DMS153 treated with DMSO at 0.1 percent for 48 hours (cell line): Measurements from ENCODE around the gene SAA1.
"Not testable (repeated sequence)": the region's sequence is repeated elsewhere in the genome, so short reads cannot be mapped to it uniquely, and the experiment has no call there.

ENCODE experiments used
- DNase-seq: peaks from one replicate; lab custom pipeline; 2025; ENCODE audit not compliant: unreplicated experiment; lab: John Stamatoyannopoulos, UW

Gene SAA1

GRCh38 chr11:18254781-18255361 lies 11.2 kb upstream of the SAA1 start:
- no peak for DNase-seq

GRCh38 chr11:18259259-18259658 lies 6.8 kb upstream of the SAA1 start:
- DNase-seq = no peak

- DNase-seq = no peak
Observed at GRCh38 chr11:18261721-18262120, 4.3 kb upstream of the SAA1 start.

GRCh38 chr11:18262681-18263350 lies 3.2 kb upstream of the SAA1 start:
- not testable (repeated sequence) for DNase-seq

- DNase-seq = no peak
Observed at GRCh38 chr11:18264035-18264434, 2.0 kb upstream of the SAA1 start.

- DNase-seq = no peak
Observed at GRCh38 chr11:18264677-18265555, 1.1 kb upstream of the SAA1 start.

GRCh38 chr11:18267335-18268133 lies 1.5 kb downstream of the SAA1 start:
- not testable (repeated sequence) for DNase-seq

GRCh38 chr11:18269252-18269651 lies 3.2 kb downstream of the SAA1 start:
- DNase-seq = not testable (repeated sequence)

GRCh38 chr11:18270102-18270501 lies 4.0 kb downstream of the SAA1 start:
- no peak for DNase-seq

GRCh38 chr11:18271206-18271605 lies 5.1 kb downstream of the SAA1 start:
- DNase-seq = no peak

- DNase-seq = no peak
Observed at GRCh38 chr11:18277565-18278271, 11.7 kb downstream of the SAA1 start.

- DNase-seq = no peak
Observed at GRCh38 chr11:18280438-18281045, 14.5 kb downstream of the SAA1 start.

- no peak for DNase-seq
Observed at GRCh38 chr11:18282626-18283025, 16.6 kb downstream of the SAA1 start.

GRCh38 chr11:18285841-18286240 lies 19.8 kb downstream of the SAA1 start:
- no peak for DNase-seq

GRCh38 chr11:18288911-18289310 lies 22.8 kb downstream of the SAA1 start:
- DNase-seq = no peak

- no peak for DNase-seq
Observed at GRCh38 chr11:18294862-18295261, 28.8 kb downstream of the SAA1 start.

GRCh38 chr11:18295316-18295715 lies 29.3 kb downstream of the SAA1 start:
- DNase-seq = no peak

GRCh38 chr11:18299721-18300120 lies 33.7 kb downstream of the SAA1 start:
- no peak for DNase-seq

- no peak for DNase-seq
Observed at GRCh38 chr11:18304745-18305144, 38.7 kb downstream of the SAA1 start.

- DNase-seq = no peak
Observed at GRCh38 chr11:18307461-18308139, 41.5 kb downstream of the SAA1 start.
